Nephron progenitor cell (in vitro differentiated cells): ENCODE measurements around the gene JUP.

Experiments
- DNase-seq: peaks from one replicate; pipeline ENCODE4 v3.0.0; 2021
- H3K27ac Mint-ChIP-seq: 2 replicates; pipeline ENCODE4 v1.8.0; 2021; ENCODE audit warnings: mild to moderate bottlenecking, moderate library complexity, mixed read lengths
- H3K27me3 Mint-ChIP-seq: 2 replicates; pipeline ENCODE4 v1.8.0; 2021; ENCODE audit warnings: mild to moderate bottlenecking, low read depth, mixed read lengths; ENCODE audit not compliant: poor library complexity
- H3K36me3 Mint-ChIP-seq: 2 replicates; pipeline ENCODE4 v1.8.0; 2021; ENCODE audit warnings: low read depth, mixed read lengths
- H3K4me1 Mint-ChIP-seq: 2 replicates; pipeline ENCODE4 v1.8.0; 2021; ENCODE audit warnings: mixed read lengths
- H3K4me3 Mint-ChIP-seq: 2 replicates; pipeline ENCODE4 v1.8.0; 2021; ENCODE audit warnings: mild to moderate bottlenecking, moderate library complexity, mixed read lengths
- H3K9me3 Mint-ChIP-seq: 2 replicates; pipeline ENCODE4 v1.8.0; 2021; ENCODE audit warnings: mild to moderate bottlenecking, moderate library complexity, mixed read lengths
- TF ChIP-seq, protein P1 (sequence below): fragments of 200-600 bp; sonication (generic); IDR thresholded peaks from 2 replicates; pipeline ENCODE4 v1.5.0; 2021; ENCODE audit warnings: antibody characterized with exemption

The JUP gene

GRCh38 chr17:41722231-41722630 lies 64.3 kb downstream of the JUP start:
- Mint-ChIP-seq H3K4me3 (no peak overlapping the region), H3K9me3 (no peaks in the 10 kb centered on the region), H3K4me1 (peaks cover 46% of the 10 kb centered on the region), H3K27me3 (peaks cover 14% of the 10 kb centered on the region), H3K36me3 (no peaks in the 10 kb centered on the region), H3K27ac (peak overlapping the region; percentile 45)
- no peak for DNase-seq
- TF ChIP-seq, protein P1, sequence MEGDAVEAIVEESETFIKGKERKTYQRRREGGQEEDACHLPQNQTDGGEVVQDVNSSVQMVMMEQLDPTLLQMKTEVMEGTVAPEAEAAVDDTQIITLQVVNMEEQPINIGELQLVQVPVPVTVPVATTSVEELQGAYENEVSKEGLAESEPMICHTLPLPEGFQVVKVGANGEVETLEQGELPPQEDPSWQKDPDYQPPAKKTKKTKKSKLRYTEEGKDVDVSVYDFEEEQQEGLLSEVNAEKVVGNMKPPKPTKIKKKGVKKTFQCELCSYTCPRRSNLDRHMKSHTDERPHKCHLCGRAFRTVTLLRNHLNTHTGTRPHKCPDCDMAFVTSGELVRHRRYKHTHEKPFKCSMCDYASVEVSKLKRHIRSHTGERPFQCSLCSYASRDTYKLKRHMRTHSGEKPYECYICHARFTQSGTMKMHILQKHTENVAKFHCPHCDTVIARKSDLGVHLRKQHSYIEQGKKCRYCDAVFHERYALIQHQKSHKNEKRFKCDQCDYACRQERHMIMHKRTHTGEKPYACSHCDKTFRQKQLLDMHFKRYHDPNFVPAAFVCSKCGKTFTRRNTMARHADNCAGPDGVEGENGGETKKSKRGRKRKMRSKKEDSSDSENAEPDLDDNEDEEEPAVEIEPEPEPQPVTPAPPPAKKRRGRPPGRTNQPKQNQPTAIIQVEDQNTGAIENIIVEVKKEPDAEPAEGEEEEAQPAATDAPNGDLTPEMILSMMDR = no peak

- no peaks in the 10 kb centered on the region for H3K9me3 Mint-ChIP-seq
- TF ChIP-seq, protein P1 = no peak
- peaks cover 26% of the 10 kb centered on the region for H3K4me1 Mint-ChIP-seq
- no peak overlapping the region for H3K4me3 Mint-ChIP-seq
- no peaks in the 10 kb centered on the region for H3K36me3 Mint-ChIP-seq
- no peak overlapping the region for H3K27ac Mint-ChIP-seq
- peaks cover 16% of the 10 kb centered on the region for H3K27me3 Mint-ChIP-seq
- DNase-seq = no peak
Observed at GRCh38 chr17:41718287-41718645, 68.2 kb downstream of the JUP start.

- no peak overlapping the region for H3K4me3 Mint-ChIP-seq
- H3K27me3 Mint-ChIP-seq = peaks cover 16% of the 10 kb centered on the region
- H3K4me1 Mint-ChIP-seq = peaks cover 23% of the 10 kb centered on the region
- TF ChIP-seq, protein P1 = no peak
- DNase-seq = no peak
- H3K9me3 Mint-ChIP-seq = no peaks in the 10 kb centered on the region
- no peak overlapping the region for H3K27ac Mint-ChIP-seq
- H3K36me3 Mint-ChIP-seq = no peaks in the 10 kb centered on the region
Observed at GRCh38 chr17:41717408-41718286, 68.9 kb downstream of the JUP start.

DNA sequence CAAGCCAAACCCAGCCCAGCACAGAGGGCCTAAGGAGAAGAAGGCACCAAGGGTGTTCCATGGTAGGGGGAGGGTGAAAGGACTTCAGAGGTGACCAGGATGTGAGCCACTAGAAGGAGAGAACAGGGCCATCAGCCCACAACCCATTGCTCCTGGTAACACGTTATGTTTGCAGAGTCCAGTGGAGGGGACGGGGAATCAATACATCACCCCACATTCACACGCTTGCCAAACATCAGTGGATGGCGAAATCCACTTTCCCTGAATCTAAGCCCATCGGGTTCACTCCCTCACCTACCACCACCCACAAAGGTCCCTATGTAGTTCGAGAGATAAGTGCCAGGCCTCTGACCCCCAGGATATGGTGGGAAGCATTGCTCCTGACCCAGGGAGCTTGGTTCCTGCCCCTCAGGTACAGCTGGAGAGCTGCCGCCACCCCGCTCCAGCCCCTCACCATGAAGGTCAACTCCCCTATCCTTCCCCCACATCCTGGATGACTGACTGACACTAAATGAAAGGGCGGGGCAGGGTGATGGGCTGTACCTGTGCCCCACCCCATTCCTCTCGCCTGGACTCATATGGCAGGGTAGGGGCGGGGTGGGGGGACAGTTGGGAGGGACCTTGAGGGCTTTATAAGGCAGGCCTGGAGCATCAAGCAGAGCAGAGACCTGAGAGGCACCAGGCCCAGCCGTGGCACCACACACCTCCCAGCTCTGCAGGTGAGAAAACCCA lies 74.7 kb downstream of the JUP start, which contains the start of gene GAST:
Gene GAST (plus strand): TSS at position 663 of the 732 bp plus-strand sequence. CDS start 3,106 bp downstream, outside the sequence.
- TF ChIP-seq, protein P1 = no peak
- Mint-ChIP-seq H3K4me3 (no peak within 1 kb of the TSS), H3K4me1 (no peaks in the 10 kb centered on the region), H3K27ac (no peak within 1 kb of the TSS), H3K36me3 (no peaks in the 10 kb centered on the region), H3K9me3 (peaks cover 3% of the 10 kb centered on the region), H3K27me3 (peaks cover 42% of the 10 kb centered on the region)
- DNase-seq = no peak

GRCh38 chr17:41710472-41711090 lies 75.9 kb downstream of the JUP start:
- Mint-ChIP-seq H3K4me1 (peaks cover 7% of the 10 kb centered on the region), H3K27ac (no peak overlapping the region), H3K36me3 (no peaks in the 10 kb centered on the region), H3K9me3 (peaks cover 3% of the 10 kb centered on the region), H3K4me3 (no peak overlapping the region), H3K27me3 (peaks cover 39% of the 10 kb centered on the region)
- TF ChIP-seq, protein P1 = no peak
- DNase-seq = no peak
